Peyer's patch (tissue), 4 donors: Measurements from ENCODE around the gene NXPH1.

ENCODE experiments used
- CTCF ChIP-seq, 6 experiments: fragments of 450-650 bp in 4 of 6; fragments of 200-600 bp in 2 of 6; sonication (generic) in 1 of 6; IDR thresholded peaks; one replicate each; pipeline ENCODE4 v1.5.1; 2017 to 2019; ENCODE audit warnings: antibody characterized with exemption in 6 of 6, mild to moderate bottlenecking in 3 of 6, moderate library complexity in 1 of 6
- POLR2A ChIP-seq, 2 donors: fragments of 450-650 bp; IDR thresholded peaks; one replicate each; pipeline ENCODE4 v1.5.1; 2017; ENCODE audit warnings: antibody characterized with exemption in 2 of 2, mild to moderate bottlenecking in 2 of 2, moderate library complexity in 2 of 2

GRCh38 chr7:8490391-8491045 lies 57.1 kb downstream of the NXPH1 start:
- TF ChIP-seq CTCF (IDR thresholded peaks at IDR 0.05) (no peak), POLR2A (IDR thresholded peaks at IDR 0.05) (no peak)
